ENCODE measurements around the gene VIPR1.
A peak's percentile ranks its signal among the peaks of the same experiment; 100 is the strongest.
"Not testable (repeated sequence)": the region's sequence is repeated elsewhere in the genome, so short reads cannot be mapped to it uniquely, and the experiment has no call there.

The VIPR1 gene

GRCh38 chr3:42533161-42533897 is 30.9 kb downstream of the VIPR1 start:
- DNase-seq (ENCODE audit: low read depth in 2 of 2), result no peak

- DNase-seq (ENCODE audit: low read depth in 2 of 2), result peak; percentile 27 to 30
Observed at GRCh38 chr3:42535981-42536784, 33.7 kb downstream of the VIPR1 start.

GRCh38 chr3:42537350-42537749 is 34.9 kb downstream of the VIPR1 start:
- no peak for DNase-seq (ENCODE audit: low read depth in 2 of 2)

- peak; percentile 45 to 66 for DNase-seq (ENCODE audit: low read depth in 2 of 2)
Observed at GRCh38 chr3:42539871-42540714, 37.6 kb downstream of the VIPR1 start.

- no peak for DNase-seq (ENCODE audit: low read depth in 2 of 2)
Observed at GRCh38 chr3:42541079-42541478, 38.6 kb downstream of the VIPR1 start.

- DNase-seq (ENCODE audit: low read depth in 2 of 2), result no peak
Observed at GRCh38 chr3:42544492-42545283, 42.2 kb downstream of the VIPR1 start.

- DNase-seq (ENCODE audit: low read depth in 2 of 2), result no peak
Observed at GRCh38 chr3:42545284-42545900, 42.9 kb downstream of the VIPR1 start.

- no peak for DNase-seq (ENCODE audit: low read depth in 2 of 2)
Observed at GRCh38 chr3:42546691-42547213, 44.3 kb downstream of the VIPR1 start.

GRCh38 chr3:42547401-42547945 is 45.0 kb downstream of the VIPR1 start:
- peak; percentile 48 to 68 for DNase-seq (ENCODE audit: low read depth in 2 of 2)

GRCh38 chr3:42549131-42549530 is 46.7 kb downstream of the VIPR1 start:
- no peak for DNase-seq (ENCODE audit: low read depth in 2 of 2)

GRCh38 chr3:42550250-42550649 is 47.8 kb downstream of the VIPR1 start:
- no peak for DNase-seq (ENCODE audit: low read depth in 2 of 2)

GRCh38 chr3:42552830-42553229 is 50.4 kb downstream of the VIPR1 start:
- no peak for DNase-seq (ENCODE audit: low read depth in 2 of 2)

- DNase-seq (ENCODE audit: low read depth in 2 of 2), result no peak
Observed at GRCh38 chr3:42556089-42556632, 53.7 kb downstream of the VIPR1 start.

GRCh38 chr3:42556817-42557216 is 54.4 kb downstream of the VIPR1 start:
- DNase-seq (ENCODE audit: low read depth in 2 of 2), result not testable (repeated sequence)

GRCh38 chr3:42557854-42558253 is 55.4 kb downstream of the VIPR1 start:
- no peak for DNase-seq (ENCODE audit: low read depth in 2 of 2)

GRCh38 chr3:42562047-42562907 is 59.8 kb downstream of the VIPR1 start:
- DNase-seq (ENCODE audit: low read depth in 2 of 2), result no peak

GRCh38 chr3:42569593-42570142 is 67.2 kb downstream of the VIPR1 start:
- no peak for DNase-seq (ENCODE audit: low read depth in 2 of 2)

GRCh38 chr3:42572278-42572677 is 69.8 kb downstream of the VIPR1 start:
- no peak for DNase-seq (ENCODE audit: low read depth in 2 of 2)
